C4-2B (cell line): ENCODE measurements around the gene CLCF1.
A peak's percentile ranks its signal among the peaks of the same experiment; 100 is the strongest.

Experiments
- ZFX ChIP-seq: fragments of 450-650 bp; IDR thresholded peaks from 2 replicates; pipeline ENCODE4 v1.6.1; 2017
- TF ChIP-seq, protein P1 (sequence below): fragments of 450-650 bp; conservative IDR thresholded peaks from 2 replicates; pipeline ENCODE4 v1.5.1; 2017; ENCODE audit warnings: mild to moderate bottlenecking

DNA sequence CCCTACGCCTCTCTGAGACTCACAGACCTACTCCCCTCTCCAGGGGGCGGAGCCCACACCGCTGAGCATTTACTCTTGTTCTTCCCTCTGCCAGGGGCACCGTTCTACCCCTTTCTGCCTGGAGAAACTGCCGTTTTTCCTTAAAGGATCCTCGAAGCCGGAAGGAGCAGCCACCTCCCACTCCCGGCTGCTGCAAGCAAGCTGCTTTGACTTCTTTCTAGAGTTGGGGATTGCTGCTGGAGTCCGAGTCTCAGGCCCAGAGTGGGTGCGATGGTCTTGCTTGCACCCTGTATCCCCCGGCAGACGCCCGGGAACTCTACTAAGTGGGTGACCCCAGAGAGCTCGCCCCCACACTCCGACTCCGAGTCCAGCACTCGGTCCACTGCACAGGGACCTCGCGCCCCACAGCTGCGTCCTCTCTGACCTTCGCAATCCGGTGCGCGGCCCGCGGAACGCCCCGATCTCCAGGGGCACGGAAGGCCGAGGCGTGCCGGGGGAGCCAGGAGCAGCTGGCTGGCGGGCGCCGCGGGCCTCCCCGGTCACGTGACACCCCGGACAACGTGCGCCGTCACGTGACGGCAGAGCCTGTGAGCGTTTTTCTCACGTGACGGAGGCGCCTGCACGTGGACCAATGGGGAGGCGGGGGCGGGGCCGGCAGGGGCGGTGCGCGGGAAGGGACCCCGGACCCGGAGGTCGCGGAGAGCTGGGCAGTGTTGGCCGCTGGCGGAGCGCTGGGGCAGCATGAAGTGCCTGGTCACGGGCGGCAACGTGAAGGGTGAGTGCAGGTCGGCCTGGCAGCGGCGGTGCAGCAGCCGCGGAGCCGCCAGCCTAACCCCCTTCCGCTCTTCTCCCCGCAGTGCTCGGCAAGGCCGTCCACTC, 18.1 kb upstream of the CLCF1 start, which contains the start of gene RAD9A:
- TF ChIP-seq, protein P1, sequence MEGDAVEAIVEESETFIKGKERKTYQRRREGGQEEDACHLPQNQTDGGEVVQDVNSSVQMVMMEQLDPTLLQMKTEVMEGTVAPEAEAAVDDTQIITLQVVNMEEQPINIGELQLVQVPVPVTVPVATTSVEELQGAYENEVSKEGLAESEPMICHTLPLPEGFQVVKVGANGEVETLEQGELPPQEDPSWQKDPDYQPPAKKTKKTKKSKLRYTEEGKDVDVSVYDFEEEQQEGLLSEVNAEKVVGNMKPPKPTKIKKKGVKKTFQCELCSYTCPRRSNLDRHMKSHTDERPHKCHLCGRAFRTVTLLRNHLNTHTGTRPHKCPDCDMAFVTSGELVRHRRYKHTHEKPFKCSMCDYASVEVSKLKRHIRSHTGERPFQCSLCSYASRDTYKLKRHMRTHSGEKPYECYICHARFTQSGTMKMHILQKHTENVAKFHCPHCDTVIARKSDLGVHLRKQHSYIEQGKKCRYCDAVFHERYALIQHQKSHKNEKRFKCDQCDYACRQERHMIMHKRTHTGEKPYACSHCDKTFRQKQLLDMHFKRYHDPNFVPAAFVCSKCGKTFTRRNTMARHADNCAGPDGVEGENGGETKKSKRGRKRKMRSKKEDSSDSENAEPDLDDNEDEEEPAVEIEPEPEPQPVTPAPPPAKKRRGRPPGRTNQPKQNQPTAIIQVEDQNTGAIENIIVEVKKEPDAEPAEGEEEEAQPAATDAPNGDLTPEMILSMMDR = no peak
- TF ChIP-seq ZFX = peak; percentile 83; the same call in 1 of the 2 replicates
